Adrenal gland (tissue), 12 donors: ENCODE data around the gene DHODH. TPM values are rescaled to one million over a fixed set of nuclear protein-coding genes. Genes with fewer than 3 reads are reported as not detected.

ENCODE experiments used
- DNase-seq, 7 donors: peaks; one replicate each; pipeline ENCODE4 v3.0.0-alpha.2; 2019 to 2020
- H3K27ac ChIP-seq, 5 donors: fragments of 200-600 bp; sonication (generic) in 4 of 5; 1 replicate in 3 of 5; 2 replicates in 2 of 5; pipeline versions ENCODE4 v1.5.1 to v1.8.0; 2016 to 2020; ENCODE audit warnings: mild to moderate bottlenecking in 1 of 5
- H3K27me3 ChIP-seq: fragments of 200-600 bp; 2 replicates; pipeline ENCODE4 v1.8.0; 2021
- H3K36me3 ChIP-seq, 2 donors: fragments of 200-600 bp; replicated peaks in 1 of 2; 1 replicate in 1 of 2; 2 replicates in 1 of 2; pipeline versions ENCODE4 v1.5.1 to v1.8.0; 2018 to 2022
- H3K4me1 ChIP-seq, 2 donors: fragments of 200-600 bp; replicated peaks in 1 of 2; 1 replicate in 1 of 2; 2 replicates in 1 of 2; pipeline versions ENCODE4 v1.5.1 to v1.8.0; 2018 to 2021
- H3K4me3 ChIP-seq, 4 donors: fragments of 200-600 bp; sonication (generic) in 3 of 4; one replicate each; pipeline ENCODE4 v1.5.1; 2016 to 2018
- H3K9me3 ChIP-seq, 3 donors: fragments of 200-600 bp; sonication (generic) in 1 of 3; replicated peaks in 1 of 3; 1 replicate in 2 of 3; 2 replicates in 1 of 3; pipeline versions ENCODE4 v1.5.1 to v1.8.0; 2016 to 2021
- CTCF ChIP-seq, 6 experiments: fragments of 450-650 bp in 4 of 6; fragments of 200-600 bp in 2 of 6; sonication (generic) in 1 of 6; IDR thresholded peaks; 1 replicate in 5 of 6; 2 replicates in 1 of 6; pipeline versions ENCODE4 v1.5.1 to v1.8.0; 2016 to 2021; ENCODE audit warnings: antibody characterized with exemption in 6 of 6, mild to moderate bottlenecking in 2 of 6, moderate library complexity in 1 of 6
- POLR2A ChIP-seq, 2 donors: fragments of 450-650 bp; IDR thresholded peaks; one replicate each; pipeline ENCODE4 v1.6.1; 2017; ENCODE audit warnings: antibody characterized with exemption in 2 of 2, mild to moderate bottlenecking in 2 of 2, moderate library complexity in 1 of 2
- WGBS, 4 donors: extraction: QIAGEN DNeasy Blood & Tissue Kit in 2 of 4; methylation state at CpG; one replicate each; pipeline versions ENCODE4 v1.1.5 to v1.1.7; 2013 to 2017; 5-methylcytosine and 5-hydroxymethylcytosine counted together
- intact Hi-C, 2 donors: fragments of 100-400 bp; cut with DNase I; formaldehyde crosslinking; loops; one replicate each; pipeline versions ENCODE4 v1.14.1 to v1.15.0; 2022 to 2023
- polyA plus RNA-seq, 3 donors: library from polyadenylated mRNA; stranded (reverse); fragments of 200-250 nt in 2 of 3; fragments of 350-450 nt in 1 of 3; fragmentation: Illumina TruSeq in 1 of 3; extraction: RNeasy Lipid Tissue Mini Kit (QIAGEN cat#74804) in 1 of 3; gene quantifications; one replicate each; pipeline ENCODE4 v1.2.3, GENCODE V29; 2013 to 2014
- total RNA-seq, 9 donors: library from RNA; depleted of rRNA in 4 of 9; stranded (reverse); fragments of >200 nt in 4 of 9; fragments of 120-200 nt in 1 of 9; fragmentation: NEBNext Ultra II Directional in 1 of 9; extraction: Animal tissue kit (Norgen Biotek cat#: 25700) in 1 of 9; gene quantifications; one replicate each; pipeline versions ENCODE4 v1.1.0 to v1.2.4, GENCODE V29; 2013 to 2023
- donor health status: healthy with polysubstance abuse.
- donor health status: Bipolar disorder and iron deficiency.
- donor health status: DM: yes; HTN: yes; CAD: no.
- donor health status: DM: no; HTN: no; CAD: no.
- donor health status: DM: no; HTN: no; CAD: no.
- donor health status: DM: yes; HTN: yes; CAD: no.

The DHODH gene
- total and polyA plus RNA-seq, 12 donors, result 1.9 to 11.3 (median 7.9) TPM

GRCh38 chr16:72027669-72028378 is 19.3 kb downstream of the DHODH start:
- Histone ChIP-seq H3K4me3 (no peak overlapping the region), H3K9me3 (no peaks in the 10 kb centered on the region), H3K27ac (no peak overlapping the region), H3K27me3 (no peaks in the 10 kb centered on the region), H3K4me1 (no peaks in the 10 kb centered on the region), H3K36me3 (peaks cover 0 to 27% of the 10 kb centered on the region in 2 donors)
- intact Hi-C loops, result no loop called here
- peak in 1 of 7 donors; percentile 44 for DNase-seq
- WGBS, 4 donors, result 88 to 95% (median 92%) methylated on average over 6 of the region's 6 CpGs
- TF ChIP-seq POLR2A (IDR thresholded peaks at IDR 0.05) (no peak), CTCF (IDR thresholded peaks at IDR 0.05) (no peak)

- intact Hi-C loops, result no loop called here
- Histone ChIP-seq H3K36me3 (peaks cover 0 to 14% of the 10 kb centered on the region in 2 donors), H3K4me3 (no peak overlapping the region), H3K9me3 (no peaks in the 10 kb centered on the region), H3K27ac (no peak overlapping the region), H3K4me1 (no peaks in the 10 kb centered on the region), H3K27me3 (no peaks in the 10 kb centered on the region)
- TF ChIP-seq CTCF (IDR thresholded peaks at IDR 0.05) (no peak), POLR2A (IDR thresholded peaks at IDR 0.05) (no peak)
- DNase-seq, result no peak
- WGBS, 4 donors, result 80 to 93% (median 84%) methylated on average over 7 of the region's 7 CpGs
These were observed 21.2 kb downstream of the DHODH start for GRCh38 chr16:72029567-72030271.

- intact Hi-C loops, result no loop called here
- Histone ChIP-seq H3K9me3 (no peaks in the 10 kb centered on the region), H3K27me3 (no peaks in the 10 kb centered on the region), H3K27ac (no peak overlapping the region), H3K36me3 (peaks cover 0 to 3% of the 10 kb centered on the region in 2 donors), H3K4me1 (no peaks in the 10 kb centered on the region), H3K4me3 (no peak overlapping the region)
- DNase-seq, result no peak
- TF ChIP-seq POLR2A (IDR thresholded peaks at IDR 0.05) (no peak), CTCF (IDR thresholded peaks at IDR 0.05) (no peak)
- 84 to 91% (median 86%) methylated on average over 4 of the region's 4 CpGs for WGBS, 4 donors
These were observed 24.9 kb downstream of the DHODH start for GRCh38 chr16:72033437-72033836.

GRCh38 chr16:72036098-72036497 is 27.6 kb downstream of the DHODH start:
- Histone ChIP-seq H3K9me3 (no peaks in the 10 kb centered on the region), H3K4me1 (no peaks in the 10 kb centered on the region), H3K27ac (no peak overlapping the region), H3K36me3 (peaks cover 0 to 3% of the 10 kb centered on the region in 2 donors), H3K4me3 (no peak overlapping the region), H3K27me3 (no peaks in the 10 kb centered on the region)
- 73 to 81% (median 79%) methylated on average over 5 of the region's 5 CpGs for WGBS, 4 donors
- TF ChIP-seq POLR2A (IDR thresholded peaks at IDR 0.05) (no peak), CTCF (IDR thresholded peaks at IDR 0.05) (no peak)
- no peak for DNase-seq
- intact Hi-C loops, result no loop called here
